OCI-M2 (cell line): ENCODE measurements around the gene THAP7.
A peak's percentile ranks its signal among the peaks of the same experiment; 100 is the strongest.
"Not testable (repeated sequence)": the region's sequence is repeated elsewhere in the genome, so short reads cannot be mapped to it uniquely, and the experiment has no call there.

Experiments used
- DNase-seq: peaks from one replicate; lab custom pipeline; 2025; ENCODE audit not compliant: unreplicated experiment; lab: John Stamatoyannopoulos, UW

Gene THAP7

DNA sequence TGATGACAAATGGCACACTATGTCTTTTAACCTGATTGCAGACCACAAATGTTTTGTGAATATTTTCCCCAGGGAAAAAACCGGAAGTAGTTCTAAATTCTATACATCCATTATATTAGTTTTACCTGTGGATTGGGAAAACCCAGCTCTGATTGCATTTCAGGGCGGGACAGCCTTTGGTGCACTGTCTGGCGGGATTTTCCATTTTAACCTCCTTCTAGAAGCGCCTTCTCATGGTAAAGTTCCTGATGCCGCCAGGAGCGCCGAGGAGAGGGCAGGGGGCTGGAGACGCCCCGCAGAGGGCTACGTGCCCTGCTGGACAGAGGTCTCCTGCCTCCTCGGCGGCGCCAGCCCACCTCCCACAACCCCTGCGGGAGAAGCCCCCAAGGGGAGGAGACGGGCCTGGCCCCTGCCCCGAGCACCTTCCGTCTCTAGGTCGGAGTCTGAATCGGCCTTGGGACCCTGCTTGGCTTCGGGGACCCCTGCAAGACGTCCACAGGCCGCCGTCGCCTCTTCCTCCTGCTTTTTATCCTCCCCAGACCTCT is 11.8 kb upstream of the THAP7 start:
- DNase-seq, result no peak

- DNase-seq, result no peak
Observed at GRCh38 chr22:21012446-21013407, 10.8 kb upstream of the THAP7 start.

DNA sequence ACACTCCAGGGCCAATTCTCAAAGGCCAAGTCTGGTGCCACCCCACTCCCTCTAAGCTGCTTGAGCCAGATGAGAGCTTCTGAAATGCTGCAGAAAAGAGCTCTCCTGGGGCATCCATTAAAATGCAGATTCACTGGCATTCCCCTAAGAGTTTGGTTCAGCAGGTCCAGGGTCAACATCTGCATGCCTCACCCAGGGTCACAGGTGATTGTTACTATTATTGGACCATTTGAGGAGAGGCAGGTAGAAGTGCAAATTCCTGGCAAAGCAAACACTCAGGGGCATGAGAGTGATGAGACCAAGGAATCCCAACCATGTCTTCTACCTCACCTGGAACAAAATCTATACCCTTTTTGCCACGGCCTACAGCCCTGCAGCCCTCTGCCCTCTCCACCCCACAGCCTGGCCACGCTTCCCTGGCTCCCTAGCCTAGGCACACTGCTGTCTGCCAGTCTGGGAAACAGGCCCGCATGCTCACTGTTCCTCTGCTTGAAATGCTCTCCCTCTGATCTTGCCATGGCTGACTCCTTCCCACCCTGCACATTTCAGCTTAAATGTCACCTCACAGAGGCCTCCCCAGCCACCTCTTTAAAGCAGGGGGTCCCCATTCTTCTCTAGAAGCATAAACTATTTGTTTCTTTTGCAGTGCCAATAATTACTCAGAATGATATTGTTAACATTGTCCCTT is 8.7 kb upstream of the THAP7 start:
- no peak for DNase-seq

DNA sequence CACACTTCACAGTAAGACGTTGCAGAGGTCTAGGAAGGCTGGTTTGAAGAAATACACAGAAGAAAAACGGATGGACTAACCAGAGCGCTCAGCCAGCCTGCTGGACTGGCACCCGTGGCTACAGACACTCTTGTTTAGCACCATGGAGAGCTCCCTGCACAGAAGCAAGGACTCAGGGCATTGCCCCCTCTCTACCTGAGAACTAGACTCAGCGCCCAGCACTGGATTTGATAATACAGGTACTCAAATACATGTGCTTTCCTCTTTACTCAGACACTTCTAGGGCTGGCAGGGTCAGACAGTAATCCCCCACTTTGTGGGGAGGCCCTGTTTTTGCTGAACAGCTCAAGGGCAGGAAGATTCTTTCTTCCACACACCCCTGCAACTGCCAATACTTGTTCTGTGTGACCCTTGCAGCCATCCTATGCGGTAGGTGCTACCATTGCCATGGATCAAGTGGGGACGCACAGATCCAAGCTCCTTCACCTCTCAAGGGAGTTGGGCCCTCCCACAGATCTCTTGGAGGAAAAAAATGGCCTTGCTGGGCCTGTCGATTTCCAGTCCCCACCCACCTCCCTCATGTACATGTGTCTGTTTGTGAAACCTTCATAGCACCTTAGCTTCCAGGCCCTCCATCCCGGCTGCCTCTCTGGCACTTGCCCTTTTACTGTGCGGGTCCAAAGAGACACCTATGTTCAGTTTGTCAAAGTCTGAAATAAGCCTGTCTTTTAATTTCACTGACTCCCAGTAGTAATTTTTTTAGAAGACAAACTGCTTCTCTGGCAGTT is 7.9 kb upstream of the THAP7 start:
- peak; percentile 1 for DNase-seq

DNA sequence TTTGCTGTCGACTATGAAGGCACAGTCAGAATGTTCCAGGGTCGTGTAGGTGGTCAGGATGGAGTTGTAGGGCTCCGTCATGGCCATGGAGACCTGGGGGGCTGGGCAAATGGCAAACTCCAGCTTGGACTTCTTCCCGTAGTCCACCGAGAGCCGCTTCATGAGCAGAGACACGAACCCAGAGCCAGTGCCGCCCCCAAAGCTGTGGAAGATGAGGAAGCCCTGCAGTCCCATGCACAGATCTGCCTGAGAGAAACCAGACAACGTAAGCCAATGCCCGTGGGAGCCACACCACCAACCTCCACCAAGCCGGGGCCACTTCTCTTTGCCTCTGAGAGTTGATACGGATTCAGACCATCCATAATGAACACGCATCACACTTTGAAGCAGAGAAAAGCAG is 7.3 kb upstream of the THAP7 start:
- not testable (repeated sequence) for DNase-seq

- no peak for DNase-seq
Observed at GRCh38 chr22:21003782-21004181, 1.9 kb upstream of the THAP7 start.

DNA sequence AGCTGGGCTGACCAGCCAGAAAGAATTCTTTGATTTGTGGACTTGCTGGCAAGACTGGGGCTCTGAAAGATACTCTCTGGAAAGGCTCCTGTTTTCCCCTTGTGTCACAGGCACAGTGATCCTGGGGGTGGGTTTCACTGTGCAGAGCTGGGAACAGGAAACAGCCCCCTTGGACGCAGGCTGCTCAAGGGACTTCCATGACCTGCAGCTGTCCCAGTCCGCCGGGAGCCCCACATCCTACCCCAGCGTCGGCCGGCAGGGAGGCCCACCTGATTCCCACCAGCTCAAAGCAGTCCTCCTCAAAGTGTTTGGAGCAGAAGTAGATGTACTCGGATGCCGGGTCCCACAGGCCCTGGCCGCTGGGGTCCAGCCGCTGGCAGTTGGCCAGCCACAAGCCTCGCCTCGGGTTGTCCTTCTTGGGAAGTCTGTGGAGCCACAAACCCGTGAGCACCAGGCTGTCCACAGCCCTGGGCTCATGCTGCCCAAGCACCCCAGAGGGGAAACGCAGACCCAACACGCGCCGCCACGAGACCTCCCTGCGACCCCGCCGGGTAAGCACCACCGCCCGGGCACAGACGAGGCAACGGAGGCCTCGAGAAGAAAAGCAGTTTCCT is 824 bp downstream of the THAP7 start:
- no peak for DNase-seq

- DNase-seq, result no peak
Observed at GRCh38 chr22:21000207-21000986, 1.5 kb downstream of the THAP7 start.

DNA sequence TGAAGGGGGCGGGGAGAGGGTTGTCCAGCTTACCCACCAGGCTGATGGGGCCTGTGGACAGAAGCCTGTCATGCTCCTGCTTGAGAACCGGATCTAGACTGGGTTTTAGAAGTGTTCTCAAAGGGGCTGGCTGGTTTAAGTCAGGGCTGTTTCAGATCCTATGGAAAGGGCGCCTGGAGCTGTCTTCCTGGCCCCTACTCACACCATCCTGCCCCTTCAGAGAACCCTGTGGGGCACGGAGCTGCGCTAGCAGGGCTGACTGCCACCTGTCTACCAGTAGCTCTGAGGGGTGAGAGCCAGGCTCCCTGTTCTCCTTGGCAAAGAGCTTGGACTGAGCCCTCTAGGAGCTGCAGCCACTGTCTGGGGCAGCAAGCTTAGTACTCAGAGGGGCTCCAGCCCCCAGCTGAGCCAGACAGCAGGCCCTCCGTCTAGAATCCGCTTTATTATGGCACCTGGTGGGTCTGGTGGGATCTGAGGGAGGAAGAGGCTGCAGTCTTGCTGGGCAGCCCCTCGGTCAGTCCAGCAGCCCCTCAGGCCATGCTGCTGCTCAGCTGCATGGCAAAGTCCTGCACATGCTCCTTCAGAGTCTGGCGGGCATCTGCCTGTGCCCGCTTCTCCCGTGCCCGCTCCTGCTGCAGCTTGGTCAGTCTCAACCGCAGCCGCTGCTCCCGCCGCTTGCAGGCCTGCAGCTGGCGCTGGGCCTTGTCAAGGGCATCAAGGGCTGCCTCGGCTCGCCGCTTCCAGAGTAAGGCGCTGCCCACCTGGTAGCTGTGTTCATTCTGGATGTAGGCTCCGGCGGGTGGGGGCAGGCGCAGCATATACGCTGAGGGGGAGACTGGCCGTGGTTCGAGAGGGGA is 2.3 kb downstream of the THAP7 start:
- no peak for DNase-seq

- DNase-seq, result no peak
Observed at GRCh38 chr22:20998411-20999336, 3.2 kb downstream of the THAP7 start.

GRCh38 chr22:20997536-20998257 is 4.2 kb downstream of the THAP7 start:
- DNase-seq, result no peak

GRCh38 chr22:20996598-20997535 is 5.1 kb downstream of the THAP7 start:
- DNase-seq, result no peak

DNA sequence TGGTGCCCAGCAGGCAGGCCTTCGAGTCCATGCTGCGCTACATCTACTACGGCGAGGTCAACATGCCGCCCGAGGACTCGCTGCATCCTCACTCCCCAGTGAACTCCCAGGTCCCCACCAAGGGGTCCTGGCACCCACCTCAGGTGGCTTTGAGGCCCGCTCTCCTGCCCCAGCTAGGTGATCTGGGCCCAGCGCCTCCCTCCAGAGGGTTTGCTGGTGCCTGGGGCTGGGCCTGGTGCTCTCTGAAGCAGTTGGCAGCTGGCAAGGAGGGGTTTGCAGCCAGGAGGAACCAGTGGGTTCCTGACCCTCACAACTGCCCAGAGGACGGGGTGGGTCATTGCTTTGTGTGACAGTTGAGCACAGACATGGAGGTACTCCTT is 5.9 kb downstream of the THAP7 start:
- no peak for DNase-seq

- no peak for DNase-seq
Observed at GRCh38 chr22:20995329-20996030, 6.4 kb downstream of the THAP7 start.

GRCh38 chr22:20994902-20995241 is 7.0 kb downstream of the THAP7 start:
- DNase-seq, result no peak
